Thoracic aorta (tissue), 2 donors: ENCODE measurements around the gene CNGA2. TPM values are rescaled to one million over a fixed set of nuclear protein-coding genes. Genes with fewer than 3 reads are reported as not detected.

Experiments
- ATAC-seq: fragments of 150-250 bp; one replicate; pipeline ENCODE4 v1.8.0; 2017; ENCODE audit warnings: low read depth; ENCODE audit not compliant: insufficient number of reproducible peaks, low FRiP score
- DNase-seq: peaks from one replicate; pipeline ENCODE4 v3.0.0-alpha.2; 2020; ENCODE audit warnings: low spot score
- H3K27ac ChIP-seq, 2 donors: fragments of 200-600 bp; sonication (generic); 1 replicate in 1 of 2; 2 replicates in 1 of 2; pipeline ENCODE4 v1.5.1; 2016; ENCODE audit warnings: mild to moderate bottlenecking in 2 of 2, moderate library complexity in 2 of 2
- H3K27me3 ChIP-seq: fragments of 200-600 bp; sonication (generic); replicated peaks from 2 replicates; pipeline ENCODE4 v1.6.0; 2016; ENCODE audit warnings: mild to moderate bottlenecking; ENCODE audit not compliant: insufficient read depth
- H3K36me3 ChIP-seq: fragments of 200-600 bp; sonication (generic); one replicate; pipeline ENCODE4 v1.5.1; 2016
- H3K4me1 ChIP-seq, 2 donors: fragments of 200-600 bp; sonication (generic); 1 replicate in 1 of 2; 2 replicates in 1 of 2; pipeline versions ENCODE4 v1.5.1 to v1.6.0; 2016; ENCODE audit warnings: low read depth in 2 of 2, mild to moderate bottlenecking in 1 of 2; ENCODE audit not compliant: control insufficient read depth in 1 of 2
- H3K4me3 ChIP-seq: fragments of 200-600 bp; sonication (generic); 2 replicates; pipeline ENCODE4 v1.5.1; 2016; ENCODE audit warnings: mild to moderate bottlenecking
- H3K9me3 ChIP-seq: fragments of 200-600 bp; sonication (generic); 2 replicates; pipeline ENCODE4 v1.5.1; 2016
- total RNA-seq, 2 donors: library from RNA; depleted of rRNA; stranded (reverse); fragments of >200 nt; gene quantifications; one replicate each; pipeline versions ENCODE4 v1.1.0 to v1.2.3, GENCODE V29; 2016
- TF ChIP-seq, protein P1 (sequence below): fragments of 200-600 bp; sonication (generic); IDR thresholded peaks from one replicate; pipeline ENCODE4 v1.5.1; 2019; ENCODE audit warnings: antibody characterized with exemption

Gene CNGA2
- total RNA-seq, 2 donors from 2014 or later = not detected

DNA sequence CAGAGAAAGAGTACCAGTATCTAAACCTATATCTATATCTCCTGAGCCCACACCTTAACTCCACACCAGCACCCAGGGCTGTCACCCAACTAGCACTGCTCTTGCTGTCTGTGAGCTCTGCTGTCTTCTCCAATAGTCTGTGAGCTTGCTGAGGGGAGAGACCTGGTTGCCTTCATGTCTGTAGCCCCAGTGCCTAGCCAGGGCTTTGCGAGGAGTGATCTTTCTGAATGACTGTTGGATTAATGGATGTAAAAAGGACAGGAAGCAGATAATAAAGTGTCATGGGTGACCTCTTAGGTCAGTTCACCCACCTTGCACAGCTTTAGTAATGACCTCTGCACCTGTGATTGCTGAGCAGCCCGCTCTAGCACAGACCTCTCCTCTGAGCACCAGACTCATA lies 30.5 kb downstream of the CNGA2 start:
- TF ChIP-seq, protein P1, sequence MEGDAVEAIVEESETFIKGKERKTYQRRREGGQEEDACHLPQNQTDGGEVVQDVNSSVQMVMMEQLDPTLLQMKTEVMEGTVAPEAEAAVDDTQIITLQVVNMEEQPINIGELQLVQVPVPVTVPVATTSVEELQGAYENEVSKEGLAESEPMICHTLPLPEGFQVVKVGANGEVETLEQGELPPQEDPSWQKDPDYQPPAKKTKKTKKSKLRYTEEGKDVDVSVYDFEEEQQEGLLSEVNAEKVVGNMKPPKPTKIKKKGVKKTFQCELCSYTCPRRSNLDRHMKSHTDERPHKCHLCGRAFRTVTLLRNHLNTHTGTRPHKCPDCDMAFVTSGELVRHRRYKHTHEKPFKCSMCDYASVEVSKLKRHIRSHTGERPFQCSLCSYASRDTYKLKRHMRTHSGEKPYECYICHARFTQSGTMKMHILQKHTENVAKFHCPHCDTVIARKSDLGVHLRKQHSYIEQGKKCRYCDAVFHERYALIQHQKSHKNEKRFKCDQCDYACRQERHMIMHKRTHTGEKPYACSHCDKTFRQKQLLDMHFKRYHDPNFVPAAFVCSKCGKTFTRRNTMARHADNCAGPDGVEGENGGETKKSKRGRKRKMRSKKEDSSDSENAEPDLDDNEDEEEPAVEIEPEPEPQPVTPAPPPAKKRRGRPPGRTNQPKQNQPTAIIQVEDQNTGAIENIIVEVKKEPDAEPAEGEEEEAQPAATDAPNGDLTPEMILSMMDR = no peak
- Histone ChIP-seq H3K4me3 (no peak overlapping the region), H3K36me3 (no peaks in the 10 kb centered on the region), H3K4me1 (no peaks in the 10 kb centered on the region), H3K27ac (no peak overlapping the region), H3K9me3 (no peaks in the 10 kb centered on the region), H3K27me3 (no peaks in the 10 kb centered on the region)
- ATAC-seq (no peak), DNase-seq (no peak)

DNA sequence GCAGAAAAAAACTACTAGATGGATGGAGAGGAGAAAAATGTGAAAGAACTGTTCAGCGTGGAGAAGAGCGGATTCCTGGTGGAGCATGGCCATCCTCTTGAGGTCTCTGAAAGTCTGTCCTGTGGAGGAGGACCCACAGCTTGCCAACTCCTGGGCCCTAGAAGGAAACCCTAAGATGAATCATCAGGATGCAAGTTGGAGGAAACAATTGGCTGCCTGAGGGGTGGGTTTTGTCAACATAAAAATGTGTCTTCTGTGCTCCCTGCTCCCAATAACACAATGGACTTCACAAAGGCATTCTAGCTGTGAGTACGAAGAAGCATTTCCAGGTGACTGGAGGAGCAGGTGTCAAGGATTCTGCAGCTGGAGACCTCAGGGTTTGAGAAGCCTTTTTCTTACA lies 37.2 kb downstream of the CNGA2 start:
- H3K27me3 ChIP-seq = no peaks in the 10 kb centered on the region
- no peaks in the 10 kb centered on the region for H3K9me3 ChIP-seq
- no peaks in the 10 kb centered on the region for H3K36me3 ChIP-seq
- ATAC-seq (no peak), DNase-seq (no peak)
- no peak overlapping the region for H3K27ac ChIP-seq
- no peaks in the 10 kb centered on the region for H3K4me1 ChIP-seq
- H3K4me3 ChIP-seq = no peak overlapping the region
- TF ChIP-seq, protein P1 = no peak

DNA sequence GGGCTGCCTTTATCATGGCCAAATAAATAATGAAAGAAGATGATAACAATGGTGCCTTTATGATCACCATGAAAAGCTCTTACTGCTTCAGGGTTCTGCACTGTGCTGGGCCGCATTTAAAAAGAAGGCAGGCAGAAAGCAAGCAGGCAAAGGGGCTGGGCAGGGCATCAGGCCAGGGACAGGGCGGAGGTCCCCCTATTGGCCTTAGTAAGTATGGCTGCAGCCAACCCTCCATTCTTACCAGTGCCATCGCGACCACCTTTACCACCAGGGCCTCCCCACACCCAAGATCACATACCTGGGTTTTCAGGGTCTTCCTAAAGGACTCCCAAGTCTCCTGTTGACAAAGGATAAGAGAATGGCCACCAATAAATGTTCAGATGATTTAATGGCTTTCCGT lies 38.9 kb downstream of the CNGA2 start:
- no peak overlapping the region for H3K27ac ChIP-seq
- no peaks in the 10 kb centered on the region for H3K9me3 ChIP-seq
- no peaks in the 10 kb centered on the region for H3K36me3 ChIP-seq
- no peak overlapping the region for H3K4me3 ChIP-seq
- H3K4me1 ChIP-seq = no peaks in the 10 kb centered on the region
- H3K27me3 ChIP-seq = no peaks in the 10 kb centered on the region
- ATAC-seq = no peak
- DNase-seq = no peak
- TF ChIP-seq, protein P1 = no peak

GRCh38 chrX:151774421-151774820 lies 39.9 kb downstream of the CNGA2 start:
- H3K27me3 ChIP-seq = no peaks in the 10 kb centered on the region
- H3K4me1 ChIP-seq = no peaks in the 10 kb centered on the region
- no peaks in the 10 kb centered on the region for H3K9me3 ChIP-seq
- no peak overlapping the region for H3K27ac ChIP-seq
- DNase-seq (no peak), ATAC-seq (no peak)
- TF ChIP-seq, protein P1 = no peak
- H3K4me3 ChIP-seq = no peak overlapping the region
- no peaks in the 10 kb centered on the region for H3K36me3 ChIP-seq

GRCh38 chrX:151776181-151776731 lies 41.7 kb downstream of the CNGA2 start:
- no peaks in the 10 kb centered on the region for H3K27me3 ChIP-seq
- DNase-seq = no peak
- H3K36me3 ChIP-seq = no peaks in the 10 kb centered on the region
- TF ChIP-seq, protein P1 = no peak
- H3K27ac ChIP-seq = no peak overlapping the region
- ATAC-seq = no peak
- no peaks in the 10 kb centered on the region for H3K9me3 ChIP-seq
- H3K4me3 ChIP-seq = no peak overlapping the region
- H3K4me1 ChIP-seq = no peaks in the 10 kb centered on the region
